HPDE6-E6E7 (cell line): ENCODE results near the gene CHST8.
"Not testable (repeated sequence)": the region's sequence is repeated elsewhere in the genome, so short reads cannot be mapped to it uniquely, and the experiment has no call there.

ENCODE experiments used
- DNase-seq: peaks from one replicate; pipeline ENCODE4 v3.0.0; 2011; ENCODE audit warnings: missing footprints; ENCODE audit errors: extremely low spot score

CHST8 gene

GRCh38 chr19:33689138-33689746 is 67.5 kb downstream of the CHST8 start:
- no peak for DNase-seq

- no peak for DNase-seq
These were observed 68.1 kb downstream of the CHST8 start for GRCh38 chr19:33689868-33690267.

- DNase-seq: no peak
These were observed 68.8 kb downstream of the CHST8 start for GRCh38 chr19:33690378-33691029.

- no peak for DNase-seq
These were observed 69.3 kb downstream of the CHST8 start for GRCh38 chr19:33691030-33691427.

GRCh38 chr19:33691736-33692135 is 70.0 kb downstream of the CHST8 start:
- DNase-seq: no peak

DNA sequence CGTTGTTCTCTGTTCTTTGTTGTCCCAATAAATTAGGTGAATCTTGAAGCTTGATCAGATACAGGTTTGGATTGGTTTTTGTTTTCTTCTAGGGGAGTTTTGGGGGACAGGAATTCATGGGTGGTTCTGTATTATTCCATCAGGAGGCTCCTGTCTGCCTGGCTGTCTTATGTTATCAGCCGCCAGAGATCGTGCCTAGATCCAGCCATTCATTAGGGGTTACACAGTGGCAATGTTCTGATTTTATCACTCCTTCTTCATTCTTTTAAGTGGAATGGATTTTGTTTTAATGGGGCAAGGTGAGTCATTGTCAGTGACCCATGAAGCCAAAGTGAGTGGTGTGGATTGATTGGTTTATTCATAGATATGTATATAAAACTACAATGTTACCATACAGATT is 71.9 kb downstream of the CHST8 start:
- DNase-seq: no peak

DNA sequence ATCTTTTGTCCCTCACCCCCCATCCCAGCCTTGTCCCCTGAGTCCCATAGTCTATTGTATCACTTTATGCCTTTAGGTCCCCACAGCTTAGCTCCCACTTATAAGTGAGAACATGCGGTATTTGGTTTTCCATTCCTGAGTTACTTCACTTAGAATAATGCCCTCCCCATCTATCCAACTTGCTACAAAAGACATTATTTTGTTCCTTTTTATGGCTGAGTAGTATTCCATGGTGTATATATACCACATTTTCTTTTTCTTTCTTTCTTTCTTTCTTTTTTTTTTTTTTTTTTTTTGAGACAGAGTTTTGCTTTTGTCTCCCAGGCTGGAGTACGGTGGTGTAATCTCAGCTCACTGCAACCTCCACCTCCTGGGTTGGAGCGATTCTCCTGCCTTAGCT is 73.8 kb downstream of the CHST8 start:
- DNase-seq: not testable (repeated sequence)

DNA sequence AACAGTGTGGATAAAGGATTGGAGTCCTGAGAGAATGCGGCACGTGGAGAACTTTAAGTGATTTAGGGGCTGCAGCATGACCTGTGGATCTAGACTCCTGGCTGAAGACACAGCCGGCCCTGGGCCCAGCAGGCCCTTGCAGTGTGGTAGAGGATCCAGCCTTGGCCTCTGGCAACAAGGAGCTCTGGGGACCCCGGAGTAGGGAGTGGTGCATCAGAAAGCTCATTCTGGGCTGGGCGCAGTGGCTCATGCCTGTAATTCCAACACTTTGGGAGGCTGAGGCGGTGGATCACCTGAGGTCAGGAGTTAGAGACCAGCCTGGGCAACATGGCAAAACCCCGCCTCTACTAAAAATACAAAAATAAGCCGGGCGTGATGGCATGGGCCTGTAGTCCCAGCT is 76.0 kb downstream of the CHST8 start:
- DNase-seq: no peak

- no peak for DNase-seq
These were observed 77.1 kb downstream of the CHST8 start for GRCh38 chr19:33698576-33699435.

GRCh38 chr19:33699754-33700407 is 78.1 kb downstream of the CHST8 start:
- DNase-seq: no peak

GRCh38 chr19:33700408-33701013 is 78.8 kb downstream of the CHST8 start:
- no peak for DNase-seq

GRCh38 chr19:33701565-33701964 is 79.8 kb downstream of the CHST8 start:
- DNase-seq: no peak

DNA sequence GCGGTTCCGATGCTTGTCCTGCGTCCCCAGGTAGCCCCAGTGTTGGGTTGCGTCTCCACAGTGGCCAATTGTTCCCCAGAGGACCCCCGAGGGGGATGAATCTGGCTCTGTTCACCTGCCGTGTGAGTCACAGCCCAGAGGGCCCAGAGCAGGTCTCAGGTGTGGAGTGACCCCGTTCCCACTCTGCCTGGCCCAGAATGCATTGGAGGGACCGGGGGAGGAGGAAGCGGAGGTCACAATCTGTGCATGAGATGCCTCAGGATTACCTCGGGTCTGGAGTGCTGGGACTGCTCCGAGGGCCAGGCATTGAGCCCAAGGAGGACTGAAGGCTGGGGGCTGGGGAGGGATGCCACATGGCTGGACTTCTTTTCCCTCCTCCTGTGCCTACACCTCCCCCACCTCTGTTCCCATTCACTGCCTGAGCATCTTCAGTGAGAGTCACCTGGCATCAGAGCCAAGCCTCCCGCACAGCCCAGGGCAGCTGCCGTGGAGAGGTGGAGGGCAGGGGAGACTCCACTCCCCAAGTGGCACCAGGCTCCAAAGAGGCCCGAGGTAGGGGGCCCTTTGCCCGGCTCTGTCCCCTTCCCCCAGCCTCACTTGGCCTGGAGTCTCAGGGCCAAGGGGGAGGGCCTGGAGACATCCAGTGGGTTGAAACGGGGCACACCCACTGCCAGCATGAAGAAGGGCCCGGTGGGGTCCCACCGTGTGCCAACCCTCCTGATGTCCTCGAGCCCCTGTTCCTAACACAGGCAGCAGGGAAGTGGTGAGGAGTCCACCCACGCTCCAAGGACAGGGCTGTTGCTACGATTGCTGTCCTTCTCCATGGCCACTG is 81.1 kb downstream of the CHST8 start:
- DNase-seq: no peak

- no peak for DNase-seq
These were observed 81.6 kb downstream of the CHST8 start for GRCh38 chr19:33703438-33703750.

- DNase-seq: no peak
These were observed 82.1 kb downstream of the CHST8 start for GRCh38 chr19:33703821-33704220.

DNA sequence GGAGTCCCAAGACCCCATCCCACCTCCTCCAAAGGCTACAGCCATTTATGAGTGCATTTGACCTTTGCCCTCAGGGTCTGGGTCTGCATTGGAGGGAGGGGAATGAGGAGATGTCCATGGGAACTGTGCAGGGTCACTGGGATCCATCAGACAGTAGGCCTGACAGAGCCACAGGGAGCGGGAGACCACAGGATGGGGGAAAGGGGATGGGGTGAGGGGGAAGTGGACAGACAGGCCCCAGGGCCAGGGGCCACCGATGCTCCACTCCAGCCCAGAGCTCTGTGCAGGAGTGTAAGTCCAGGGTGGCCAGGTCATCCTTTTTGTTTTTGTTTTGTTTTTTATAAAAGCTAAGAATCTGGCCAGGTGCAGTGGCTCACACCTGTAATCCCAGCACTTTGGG is 82.5 kb downstream of the CHST8 start:
- DNase-seq: no peak

GRCh38 chr19:33705090-33705847 is 83.5 kb downstream of the CHST8 start:
- no peak for DNase-seq

- DNase-seq: no peak
These were observed 84.1 kb downstream of the CHST8 start for GRCh38 chr19:33705860-33706259.

- no peak for DNase-seq
These were observed 84.9 kb downstream of the CHST8 start for GRCh38 chr19:33706631-33707030.

- DNase-seq: no peak
These were observed 90.5 kb downstream of the CHST8 start for GRCh38 chr19:33712268-33712667.
